ENCODE data around the gene NDE1.
"Not testable (repeated sequence)": the region's sequence is repeated elsewhere in the genome, so short reads cannot be mapped to it uniquely, and the experiment has no call there.

Gene NDE1

GRCh38 chr16:15604460-15605440 lies 45.3 kb upstream of the NDE1 start:
- no peak overlapping the region for H3K4me2 ChIP-seq (ENCODE audit: low read depth, low read length)

GRCh38 chr16:15605839-15606517 lies 44.1 kb upstream of the NDE1 start:
- no peaks in the 10 kb centered on the region for H3K27me3 ChIP-seq (replicated peaks; ENCODE audit: insufficient read depth, low read length)
- no peak overlapping the region for H3K9ac ChIP-seq (ENCODE audit: low read length)
- no peak overlapping the region for H2AFZ ChIP-seq (ENCODE audit: low read length)
- no peak for TF ChIP-seq EZH2phosphoT487 (IDR thresholded peaks at IDR 0.05; ENCODE audit: low read length)
- TF ChIP-seq EZH2 (optimal IDR thresholded peaks at IDR 0.05; ENCODE audit: low read depth, low read length): no peak
- TF ChIP-seq, protein P1, sequence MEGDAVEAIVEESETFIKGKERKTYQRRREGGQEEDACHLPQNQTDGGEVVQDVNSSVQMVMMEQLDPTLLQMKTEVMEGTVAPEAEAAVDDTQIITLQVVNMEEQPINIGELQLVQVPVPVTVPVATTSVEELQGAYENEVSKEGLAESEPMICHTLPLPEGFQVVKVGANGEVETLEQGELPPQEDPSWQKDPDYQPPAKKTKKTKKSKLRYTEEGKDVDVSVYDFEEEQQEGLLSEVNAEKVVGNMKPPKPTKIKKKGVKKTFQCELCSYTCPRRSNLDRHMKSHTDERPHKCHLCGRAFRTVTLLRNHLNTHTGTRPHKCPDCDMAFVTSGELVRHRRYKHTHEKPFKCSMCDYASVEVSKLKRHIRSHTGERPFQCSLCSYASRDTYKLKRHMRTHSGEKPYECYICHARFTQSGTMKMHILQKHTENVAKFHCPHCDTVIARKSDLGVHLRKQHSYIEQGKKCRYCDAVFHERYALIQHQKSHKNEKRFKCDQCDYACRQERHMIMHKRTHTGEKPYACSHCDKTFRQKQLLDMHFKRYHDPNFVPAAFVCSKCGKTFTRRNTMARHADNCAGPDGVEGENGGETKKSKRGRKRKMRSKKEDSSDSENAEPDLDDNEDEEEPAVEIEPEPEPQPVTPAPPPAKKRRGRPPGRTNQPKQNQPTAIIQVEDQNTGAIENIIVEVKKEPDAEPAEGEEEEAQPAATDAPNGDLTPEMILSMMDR (IDR thresholded peaks at IDR 0.05; ENCODE audit: low read length): no peak
- H3K36me3 ChIP-seq (replicated peaks; ENCODE audit: insufficient read depth, low read length): no peaks in the 10 kb centered on the region
- H3K27ac ChIP-seq (ENCODE audit: low read length): no peak overlapping the region
- no peaks in the 10 kb centered on the region for H3K4me1 ChIP-seq (ENCODE audit: low read length)
- no peak for DNase-seq
- H3K9me3 ChIP-seq (replicated peaks; ENCODE audit: insufficient read depth, low read length): no peaks in the 10 kb centered on the region
- no peaks in the 10 kb centered on the region for H3K79me2 ChIP-seq (ENCODE audit: low read length)
- no peak overlapping the region for H3K4me2 ChIP-seq (ENCODE audit: low read depth, low read length)
- no peak overlapping the region for H3K4me3 ChIP-seq (ENCODE audit: low read length)
- H4K20me1 ChIP-seq (ENCODE audit: insufficient read depth, low read length): no peaks in the 10 kb centered on the region
- no peaks in the 10 kb centered on the region for H3K9me2 ChIP-seq (replicated peaks; ENCODE audit: insufficient read depth, low read length)
- no peaks in the 10 kb centered on the region; the same call in 1 of the 2 replicates for H3F3A ChIP-seq (ENCODE audit: insufficient read depth, low read length)

More at GRCh38 chr16:15604460-15605440, 45.3 kb upstream of the NDE1 start:
- TF ChIP-seq, protein P1 (IDR thresholded peaks at IDR 0.05; ENCODE audit: low read length): no peak
- TF ChIP-seq EZH2phosphoT487 (IDR thresholded peaks at IDR 0.05; ENCODE audit: low read length) (no peak), EZH2 (optimal IDR thresholded peaks at IDR 0.05; ENCODE audit: low read depth, low read length) (no peak)
- Histone ChIP-seq H3K36me3 (replicated peaks; ENCODE audit: insufficient read depth, low read length) (no peaks in the 10 kb centered on the region), H3K27ac (ENCODE audit: low read length) (no peak overlapping the region), H3K9me3 (replicated peaks; ENCODE audit: insufficient read depth, low read length) (no peaks in the 10 kb centered on the region), H3K9me2 (replicated peaks; ENCODE audit: insufficient read depth, low read length) (no peaks in the 10 kb centered on the region), H3F3A (ENCODE audit: insufficient read depth, low read length) (no peaks in the 10 kb centered on the region; the same call in 1 of the 2 replicates), H3K9ac (ENCODE audit: low read length) (no peak overlapping the region), H3K27me3 (replicated peaks; ENCODE audit: insufficient read depth, low read length) (no peaks in the 10 kb centered on the region), H3K4me1 (ENCODE audit: low read length) (no peaks in the 10 kb centered on the region), H2AFZ (ENCODE audit: low read length) (no peak overlapping the region), H3K79me2 (ENCODE audit: low read length) (no peaks in the 10 kb centered on the region), H3K4me3 (ENCODE audit: low read length) (no peak overlapping the region), H4K20me1 (ENCODE audit: insufficient read depth, low read length) (no peaks in the 10 kb centered on the region)
- DNase-seq: no peak

DNA sequence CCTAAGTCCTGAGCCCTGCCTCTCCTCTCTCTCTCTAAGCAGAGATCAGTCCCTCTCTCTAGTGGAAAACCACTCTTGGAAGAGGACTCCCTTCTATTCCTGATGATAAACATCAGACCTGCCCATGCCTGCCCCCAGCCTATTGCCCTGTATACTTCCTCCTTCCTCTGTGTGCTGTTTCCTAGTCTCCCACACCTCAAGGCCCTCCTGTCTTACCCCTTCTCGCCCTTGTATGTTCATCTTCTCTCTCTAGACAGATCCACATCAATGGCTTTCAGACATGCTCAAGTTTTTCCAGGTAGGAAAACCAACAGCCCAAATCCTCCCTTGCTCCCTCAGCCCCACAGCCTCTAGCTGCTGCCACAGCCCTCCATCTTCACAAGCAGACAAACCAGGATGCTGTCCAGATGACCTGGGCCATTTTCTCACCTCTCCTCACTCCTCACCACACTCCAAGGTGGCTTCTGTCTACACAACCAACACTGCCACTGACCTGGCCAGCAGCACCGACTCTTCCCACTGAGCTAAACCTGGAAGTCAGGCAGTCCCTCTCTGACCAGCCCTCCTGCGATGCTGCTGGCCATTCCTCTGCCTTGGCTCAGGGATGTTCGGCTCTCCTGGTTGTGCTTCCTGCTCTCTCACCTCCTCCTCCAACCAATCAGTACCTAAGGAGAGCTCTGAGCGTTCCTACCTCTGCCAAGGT lies 43.4 kb upstream of the NDE1 start:
- Histone ChIP-seq H3K79me2 (ENCODE audit: low read length) (no peaks in the 10 kb centered on the region), H3K36me3 (replicated peaks; ENCODE audit: insufficient read depth, low read length) (no peaks in the 10 kb centered on the region), H2AFZ (ENCODE audit: low read length) (no peak overlapping the region), H4K20me1 (ENCODE audit: insufficient read depth, low read length) (no peaks in the 10 kb centered on the region), H3K4me3 (ENCODE audit: low read length) (no peak overlapping the region), H3K27me3 (replicated peaks; ENCODE audit: insufficient read depth, low read length) (no peaks in the 10 kb centered on the region), H3K9me2 (replicated peaks; ENCODE audit: insufficient read depth, low read length) (no peaks in the 10 kb centered on the region), H3K9me3 (replicated peaks; ENCODE audit: insufficient read depth, low read length) (no peaks in the 10 kb centered on the region), H3F3A (ENCODE audit: insufficient read depth, low read length) (no peaks in the 10 kb centered on the region; the same call in 1 of the 2 replicates), H3K27ac (ENCODE audit: low read length) (no peak overlapping the region), H3K4me2 (ENCODE audit: low read depth, low read length) (no peak overlapping the region), H3K4me1 (ENCODE audit: low read length) (no peaks in the 10 kb centered on the region), H3K9ac (ENCODE audit: low read length) (no peak overlapping the region)
- DNase-seq: no peak
- TF ChIP-seq, protein P1 (IDR thresholded peaks at IDR 0.05; ENCODE audit: low read length): no peak
- no peak for TF ChIP-seq EZH2 (optimal IDR thresholded peaks at IDR 0.05; ENCODE audit: low read depth, low read length)
- no peak for TF ChIP-seq EZH2phosphoT487 (IDR thresholded peaks at IDR 0.05; ENCODE audit: low read length)

DNA sequence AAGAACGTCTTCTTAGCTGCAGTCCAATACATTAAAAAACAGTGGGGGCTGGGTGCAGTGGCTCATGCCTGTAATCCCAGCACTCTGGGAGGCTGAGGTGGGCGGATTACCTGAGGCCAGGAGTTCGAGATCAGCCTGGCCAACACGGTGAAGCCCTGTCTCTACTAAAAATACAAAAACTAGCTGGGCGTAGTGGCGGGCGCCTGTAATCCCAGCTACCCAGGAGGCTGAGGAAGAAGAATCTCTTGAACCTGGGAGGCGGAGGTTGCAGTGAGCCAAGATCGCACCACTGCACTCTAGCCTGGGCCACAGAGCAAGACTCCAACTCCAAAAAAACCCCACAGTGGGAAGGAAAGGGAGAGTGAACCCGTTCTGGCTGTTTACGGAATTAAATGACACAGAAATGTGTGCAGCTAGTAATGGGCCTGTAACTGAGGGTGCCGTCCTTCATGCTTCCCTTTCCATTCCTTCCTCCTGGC lies 42.8 kb upstream of the NDE1 start:
- H3K9me3 ChIP-seq (replicated peaks; ENCODE audit: insufficient read depth, low read length); H3K27me3 ChIP-seq (replicated peaks; ENCODE audit: insufficient read depth, low read length); H3K27ac ChIP-seq (ENCODE audit: low read length); H3K9me2 ChIP-seq (replicated peaks; ENCODE audit: insufficient read depth, low read length); H3F3A ChIP-seq (ENCODE audit: insufficient read depth, low read length); DNase-seq; H3K4me2 ChIP-seq (ENCODE audit: low read depth, low read length); H2AFZ ChIP-seq (ENCODE audit: low read length); H3K79me2 ChIP-seq (ENCODE audit: low read length); H3K4me3 ChIP-seq (ENCODE audit: low read length); H3K36me3 ChIP-seq (replicated peaks; ENCODE audit: insufficient read depth, low read length); H4K20me1 ChIP-seq (ENCODE audit: insufficient read depth, low read length); H3K9ac ChIP-seq (ENCODE audit: low read length); H3K4me1 ChIP-seq (ENCODE audit: low read length): not testable (repeated sequence)
